ENCODE results near the gene HMGN2.

GRCh38 chr1:26496861-26497260, 24.6 kb downstream of the HMGN2 start:
- no peak for TF ChIP-seq CTCF (IDR thresholded peaks at IDR 0.05)
- no peak for TF ChIP-seq ZFX (IDR thresholded peaks at IDR 0.05; ENCODE audit: borderline replicate concordance)
